ENCODE measurements around the gene OR2T35. TPM values are rescaled to one million over a fixed set of nuclear protein-coding genes. Genes with fewer than 3 reads are reported as not detected.

Gene OR2T35
- total RNA-seq, 1 experiment from 2014 or later: not detected

GRCh38 chr1:248631354-248632008, 13.6 kb downstream of the OR2T35 start:
- no peak for DNase-seq (ENCODE audit: low read depth)
- in situ Hi-C loops (cut with HindIII; ENCODE audit: low pct_unique_long_range_greater_than_20kb, low sequenced_read_pairs): no loop called here

GRCh38 chr1:248630551-248630950, 14.5 kb downstream of the OR2T35 start:
- in situ Hi-C loops (cut with HindIII; ENCODE audit: low pct_unique_long_range_greater_than_20kb, low sequenced_read_pairs): no loop called here
- no peak for DNase-seq (ENCODE audit: low read depth)

DNA sequence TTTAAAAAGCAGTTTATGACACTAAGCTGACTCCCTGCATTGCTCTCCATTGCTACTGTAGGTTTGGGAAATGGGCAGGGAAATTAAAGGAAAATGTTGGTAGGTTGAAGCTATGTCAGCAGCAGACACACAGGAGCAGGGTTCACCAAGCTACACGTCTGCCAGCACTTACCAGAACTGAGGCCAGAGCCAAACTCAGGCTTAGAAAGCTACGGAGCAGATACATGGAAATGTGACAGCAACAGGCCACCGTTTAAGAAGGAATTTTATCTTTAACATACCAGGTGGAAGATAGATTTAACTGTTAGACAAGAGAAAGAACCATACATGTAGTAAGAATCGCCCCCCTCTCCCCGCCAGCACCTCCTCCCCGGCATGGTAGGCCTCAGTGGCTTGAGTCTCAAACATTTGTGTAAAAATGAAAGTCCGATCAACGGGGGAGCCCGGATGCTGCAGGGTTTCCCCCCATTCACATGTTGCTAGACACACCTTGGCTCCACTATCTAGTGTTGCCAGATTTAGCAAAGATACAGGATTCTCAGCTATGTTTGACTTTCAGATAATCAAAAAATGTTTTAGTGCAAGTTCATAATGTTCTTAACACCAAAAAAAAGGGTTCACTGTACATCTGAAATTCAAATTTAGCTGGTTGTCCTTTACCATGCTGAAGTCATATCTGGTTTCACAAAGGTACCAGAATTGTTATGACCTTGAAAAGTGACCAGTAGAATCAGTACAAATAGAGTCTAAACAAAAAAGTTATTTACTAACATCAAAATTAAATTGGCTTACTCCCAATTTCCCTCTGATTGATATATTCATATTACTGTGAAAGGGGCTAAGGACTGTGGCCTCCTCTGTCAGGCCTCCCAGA, 16.9 kb downstream of the OR2T35 start:
- in situ Hi-C loops (cut with HindIII; ENCODE audit: low pct_unique_long_range_greater_than_20kb, low sequenced_read_pairs): no loop called here

DNA sequence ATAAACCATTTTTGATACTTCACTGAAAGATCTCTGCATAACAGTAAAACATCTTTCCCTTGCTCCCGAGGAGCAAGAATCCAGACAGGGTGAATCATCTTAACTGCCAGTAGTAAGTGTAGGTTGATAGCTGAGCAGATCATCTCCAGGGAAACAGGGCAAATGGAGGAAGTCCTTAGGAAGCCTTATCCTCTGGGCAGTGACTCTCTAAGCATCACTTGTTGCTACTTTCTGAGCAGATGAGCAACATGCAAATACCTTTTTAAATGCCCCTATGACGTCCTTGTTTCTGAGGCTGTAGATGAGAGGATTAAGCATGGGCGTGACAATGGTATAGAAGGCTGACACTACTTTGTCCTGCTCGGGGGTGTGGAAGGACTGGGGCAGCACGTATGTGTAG, 19.1 kb downstream of the OR2T35 start:
- no peak for DNase-seq (ENCODE audit: low read depth)
- in situ Hi-C loops (cut with HindIII; ENCODE audit: low pct_unique_long_range_greater_than_20kb, low sequenced_read_pairs): no loop called here

More for the DNA sequence above, 16.9 kb downstream of the OR2T35 start:
- no peak for DNase-seq (ENCODE audit: low read depth)

GRCh38 chr1:248625166-248625565, 19.9 kb downstream of the OR2T35 start:
- DNase-seq (ENCODE audit: low read depth): no peak
- in situ Hi-C loops (cut with HindIII; ENCODE audit: low pct_unique_long_range_greater_than_20kb, low sequenced_read_pairs): no loop called here

- in situ Hi-C loops (cut with HindIII; ENCODE audit: low pct_unique_long_range_greater_than_20kb, low sequenced_read_pairs): no loop called here
- DNase-seq (ENCODE audit: low read depth): peak; percentile 2
These were observed 22.5 kb downstream of the OR2T35 start for GRCh38 chr1:248622570-248623001.

DNA sequence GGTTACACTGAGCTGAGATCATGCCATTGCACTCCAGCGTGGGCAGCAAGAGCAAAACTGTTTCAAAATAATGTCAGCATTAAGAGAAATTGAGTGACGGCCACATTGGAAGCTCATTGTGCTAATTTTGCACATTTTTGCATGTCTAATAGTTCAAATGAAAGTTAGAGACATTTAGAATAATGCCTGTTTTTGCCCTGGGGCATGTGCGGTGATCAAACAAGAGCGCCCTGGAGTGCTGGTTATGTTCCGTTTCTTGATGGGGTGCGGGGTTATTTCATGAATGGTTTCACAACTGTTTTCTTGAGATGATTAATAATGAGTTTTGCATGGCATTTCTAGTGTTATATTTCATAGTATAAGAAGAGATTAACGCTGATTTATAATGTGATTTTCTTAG, 23.3 kb downstream of the OR2T35 start:
- in situ Hi-C loops (cut with HindIII; ENCODE audit: low pct_unique_long_range_greater_than_20kb, low sequenced_read_pairs): no loop called here
- DNase-seq (ENCODE audit: low read depth): no peak

GRCh38 chr1:248618878-248619277, 26.2 kb downstream of the OR2T35 start:
- peak; percentile 0 for DNase-seq (ENCODE audit: low read depth)

GRCh38 chr1:248618119-248618518, 27.0 kb downstream of the OR2T35 start:
- DNase-seq (ENCODE audit: low read depth): no peak
- in situ Hi-C loops (cut with HindIII; ENCODE audit: low pct_unique_long_range_greater_than_20kb, low sequenced_read_pairs): no loop called here

More at GRCh38 chr1:248618878-248619277, 26.2 kb downstream of the OR2T35 start:
- in situ Hi-C loops (cut with HindIII; ENCODE audit: low pct_unique_long_range_greater_than_20kb, low sequenced_read_pairs): no loop called here

DNA sequence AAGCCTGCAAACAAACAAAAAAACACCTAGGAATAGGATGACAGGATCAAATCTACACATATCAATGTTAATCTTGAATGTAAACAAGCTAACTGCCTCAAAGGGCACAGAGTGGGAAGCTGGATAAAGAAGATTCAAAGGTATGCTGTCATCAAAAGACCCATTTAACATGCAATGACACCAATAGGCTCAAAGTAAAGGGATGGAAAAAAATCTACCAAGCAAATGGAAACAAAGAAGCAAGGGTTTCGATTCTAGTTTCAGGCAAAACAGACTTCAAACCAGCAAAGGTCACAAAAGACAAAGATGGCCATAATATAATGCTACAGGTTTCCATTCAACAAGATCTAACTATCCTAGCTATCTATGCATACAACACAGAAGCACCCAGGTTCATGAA, 31.3 kb downstream of the OR2T35 start:
- in situ Hi-C loops (cut with HindIII; ENCODE audit: low pct_unique_long_range_greater_than_20kb, low sequenced_read_pairs): no loop called here
- DNase-seq (ENCODE audit: low read depth): no peak

DNA sequence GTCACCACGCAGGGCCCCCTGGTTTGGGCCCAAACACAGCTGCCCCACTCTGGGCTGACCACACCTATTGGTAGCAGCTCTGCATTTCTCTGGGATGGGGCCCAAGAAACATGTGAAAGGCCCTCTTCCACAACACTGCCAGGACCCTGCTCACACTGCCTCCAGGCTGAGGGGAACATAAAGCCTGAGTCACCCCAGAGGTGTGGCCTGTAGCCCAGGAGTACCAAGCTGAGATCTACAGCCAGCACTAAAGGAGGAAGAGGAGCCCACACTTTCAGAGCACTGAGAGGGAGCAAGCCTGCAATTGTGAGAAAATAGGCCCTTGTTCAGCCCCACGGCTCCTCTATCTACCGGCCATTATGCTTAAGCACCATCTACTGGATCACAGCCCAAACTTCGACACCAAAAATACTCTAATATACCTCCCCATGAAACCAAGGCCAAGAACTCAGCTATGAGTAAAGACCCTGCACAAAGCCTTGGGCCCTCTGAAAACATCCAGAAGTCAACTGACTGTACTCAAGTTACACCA, 33.1 kb downstream of the OR2T35 start:
- in situ Hi-C loops (cut with HindIII; ENCODE audit: low pct_unique_long_range_greater_than_20kb, low sequenced_read_pairs): no loop called here
- no peak for DNase-seq (ENCODE audit: low read depth)

DNA sequence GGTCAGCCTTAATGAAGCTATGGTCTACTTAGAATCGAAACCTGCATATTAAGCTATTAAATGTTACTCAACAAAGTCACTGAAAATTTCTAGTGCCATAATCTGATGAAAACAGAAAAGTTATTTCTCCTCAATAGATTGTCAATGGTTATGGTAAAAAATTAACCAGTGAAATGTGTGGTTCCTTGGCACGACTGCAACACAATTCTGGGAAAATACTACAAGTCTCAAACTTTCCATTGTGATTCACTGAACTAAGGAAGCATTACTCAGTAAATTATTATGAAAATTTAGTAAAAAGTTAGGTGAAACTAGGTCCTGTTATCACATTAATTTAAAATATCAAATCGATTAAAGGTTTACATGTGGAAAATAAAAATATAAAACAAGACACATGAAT, 34.8 kb downstream of the OR2T35 start:
- no peak for DNase-seq (ENCODE audit: low read depth)
- in situ Hi-C loops (cut with HindIII; ENCODE audit: low pct_unique_long_range_greater_than_20kb, low sequenced_read_pairs): no loop called here

- DNase-seq (ENCODE audit: low read depth): no peak
- in situ Hi-C loops (cut with HindIII; ENCODE audit: low pct_unique_long_range_greater_than_20kb, low sequenced_read_pairs): no loop called here
These were observed 45.7 kb downstream of the OR2T35 start for GRCh38 chr1:248599396-248599795.

GRCh38 chr1:248597589-248597988, 47.5 kb downstream of the OR2T35 start, which contains the start of gene OR2T10:
TSS of gene OR2T10 (minus strand) at chr1:248597700. CDS start at chr1:248593768, 3,932 bp downstream.
- in situ Hi-C loops (cut with HindIII; ENCODE audit: low pct_unique_long_range_greater_than_20kb, low sequenced_read_pairs): no loop called here
- DNase-seq (ENCODE audit: low read depth): no peak

- DNase-seq (ENCODE audit: low read depth): no peak
- in situ Hi-C loops (cut with HindIII; ENCODE audit: low pct_unique_long_range_greater_than_20kb, low sequenced_read_pairs): no loop called here
These were observed 48.5 kb downstream of the OR2T35 start for GRCh38 chr1:248596615-248597014.

GRCh38 chr1:248593226-248593625, 51.9 kb downstream of the OR2T35 start:
- in situ Hi-C loops (cut with HindIII; ENCODE audit: low pct_unique_long_range_greater_than_20kb, low sequenced_read_pairs): no loop called here
- no peak for DNase-seq (ENCODE audit: low read depth)

- DNase-seq (ENCODE audit: low read depth): no peak
- in situ Hi-C loops (cut with HindIII; ENCODE audit: low pct_unique_long_range_greater_than_20kb, low sequenced_read_pairs): no loop called here
These were observed 52.4 kb downstream of the OR2T35 start for GRCh38 chr1:248592655-248593054.

GRCh38 chr1:248590055-248590454, 55.0 kb downstream of the OR2T35 start:
- in situ Hi-C loops (cut with HindIII; ENCODE audit: low pct_unique_long_range_greater_than_20kb, low sequenced_read_pairs): no loop called here
- no peak for DNase-seq (ENCODE audit: low read depth)

DNA sequence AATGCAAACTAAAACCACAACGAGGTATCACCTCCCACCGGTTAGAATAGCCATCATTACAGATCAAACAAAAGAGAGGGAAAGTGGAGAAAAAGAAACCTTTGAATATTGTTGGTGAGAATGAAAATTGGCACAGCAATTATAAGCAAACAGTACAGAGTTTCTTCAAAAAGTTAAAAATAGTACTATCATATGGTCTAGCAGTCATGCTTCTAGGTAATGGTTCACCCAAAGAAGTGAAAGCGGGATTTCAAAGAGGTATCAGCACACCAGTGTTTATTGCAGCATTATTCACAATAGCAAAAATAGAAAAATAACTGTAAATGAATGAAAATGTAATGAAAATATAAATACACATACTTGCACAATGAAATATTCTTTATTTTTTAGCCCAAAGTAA, 55.7 kb downstream of the OR2T35 start:
- in situ Hi-C loops (cut with HindIII; ENCODE audit: low pct_unique_long_range_greater_than_20kb, low sequenced_read_pairs): no loop called here
- no peak for DNase-seq (ENCODE audit: low read depth)

Data from Caki2 (cell line).